ENCODE data around the gene ZNRF3.

Gene ZNRF3

GRCh38 chr22:28925916-28926315 lies 42.5 kb downstream of the ZNRF3 start:
- no peak for DNase-seq (ENCODE audit: low spot score)
- CTCF ChIA-PET: no interaction called here
- no peak overlapping the region for H3K27ac ChIP-seq
- POLR2A ChIA-PET (ENCODE audit: low non-redundant PET): interaction anchor here (0.6 kb wide), 1 partner anchor 1966 kb away, joined by 3 read pairs; no protein-coding TSS in a partner anchor
- TF ChIP-seq CTCF (conservative IDR thresholded peaks at IDR 0.05; ENCODE audit: low read depth): no peak

GRCh38 chr22:28927630-28928029 lies 44.3 kb downstream of the ZNRF3 start:
- no peak for DNase-seq (ENCODE audit: low spot score)
- TF ChIP-seq CTCF (conservative IDR thresholded peaks at IDR 0.05; ENCODE audit: low read depth): no peak
- no peak overlapping the region for H3K27ac ChIP-seq
- CTCF ChIA-PET: no interaction called here
- POLR2A ChIA-PET (ENCODE audit: low non-redundant PET): no interaction called here

DNA sequence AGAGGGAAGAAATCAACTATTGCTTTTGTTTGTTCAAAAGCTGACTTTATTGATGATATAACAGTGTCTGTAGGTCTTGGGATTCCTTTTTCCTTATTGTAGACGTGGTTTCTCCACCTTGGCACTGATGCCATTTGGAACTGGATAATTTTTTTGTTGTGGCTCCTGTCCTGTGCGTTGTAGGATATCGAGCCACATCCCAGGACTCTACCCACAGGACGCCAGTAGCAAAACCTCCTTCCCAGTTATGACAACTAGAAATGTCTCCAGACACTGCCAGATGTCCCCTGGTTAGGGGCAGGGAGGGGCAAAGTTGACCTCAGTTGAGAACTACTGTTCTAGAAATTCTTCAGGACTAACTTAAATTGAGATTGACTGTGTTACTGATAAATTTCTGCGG lies 45.8 kb downstream of the ZNRF3 start:
- ChIA-PET POLR2A (ENCODE audit: low non-redundant PET) (no interaction called here), CTCF (no interaction called here)
- no peak for TF ChIP-seq CTCF (conservative IDR thresholded peaks at IDR 0.05; ENCODE audit: low read depth)
- no peak for DNase-seq (ENCODE audit: low spot score)
- H3K27ac ChIP-seq: no peak overlapping the region

DNA sequence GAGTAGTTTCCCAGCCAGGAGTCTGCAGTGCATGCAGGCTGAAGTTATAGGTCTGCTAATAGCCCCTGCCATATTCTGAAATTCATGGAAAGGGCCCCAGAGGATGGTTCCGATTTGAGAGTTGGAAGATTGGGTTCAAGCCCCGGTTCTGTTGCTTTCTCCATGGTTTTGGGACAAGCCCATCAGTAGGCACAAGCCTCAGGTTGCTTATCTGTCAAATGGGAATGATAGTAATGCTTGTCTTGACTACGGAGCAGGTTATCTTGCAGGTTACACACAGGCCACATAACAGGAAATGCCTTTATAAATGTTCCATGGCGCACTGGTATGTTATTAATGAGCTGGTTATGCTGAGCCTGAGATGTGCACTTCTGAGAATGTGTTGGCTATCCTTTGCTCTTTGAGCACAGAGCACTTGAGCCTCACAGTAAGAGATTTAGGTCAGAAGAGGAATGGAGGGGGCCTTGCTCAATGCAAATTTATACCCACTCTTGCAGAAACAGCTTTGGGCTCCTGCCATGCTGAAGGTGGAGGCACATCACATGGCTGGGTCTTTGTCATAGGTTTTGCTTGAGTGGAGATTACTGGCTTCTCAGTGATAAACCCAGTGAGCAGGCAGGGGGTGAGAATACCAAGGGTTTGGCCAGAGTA lies 47.1 kb downstream of the ZNRF3 start:
- no peak for TF ChIP-seq CTCF (conservative IDR thresholded peaks at IDR 0.05; ENCODE audit: low read depth)
- no peak for DNase-seq (ENCODE audit: low spot score)
- ChIA-PET CTCF (no interaction called here), POLR2A (ENCODE audit: low non-redundant PET) (no interaction called here)
- no peak overlapping the region for H3K27ac ChIP-seq

DNA sequence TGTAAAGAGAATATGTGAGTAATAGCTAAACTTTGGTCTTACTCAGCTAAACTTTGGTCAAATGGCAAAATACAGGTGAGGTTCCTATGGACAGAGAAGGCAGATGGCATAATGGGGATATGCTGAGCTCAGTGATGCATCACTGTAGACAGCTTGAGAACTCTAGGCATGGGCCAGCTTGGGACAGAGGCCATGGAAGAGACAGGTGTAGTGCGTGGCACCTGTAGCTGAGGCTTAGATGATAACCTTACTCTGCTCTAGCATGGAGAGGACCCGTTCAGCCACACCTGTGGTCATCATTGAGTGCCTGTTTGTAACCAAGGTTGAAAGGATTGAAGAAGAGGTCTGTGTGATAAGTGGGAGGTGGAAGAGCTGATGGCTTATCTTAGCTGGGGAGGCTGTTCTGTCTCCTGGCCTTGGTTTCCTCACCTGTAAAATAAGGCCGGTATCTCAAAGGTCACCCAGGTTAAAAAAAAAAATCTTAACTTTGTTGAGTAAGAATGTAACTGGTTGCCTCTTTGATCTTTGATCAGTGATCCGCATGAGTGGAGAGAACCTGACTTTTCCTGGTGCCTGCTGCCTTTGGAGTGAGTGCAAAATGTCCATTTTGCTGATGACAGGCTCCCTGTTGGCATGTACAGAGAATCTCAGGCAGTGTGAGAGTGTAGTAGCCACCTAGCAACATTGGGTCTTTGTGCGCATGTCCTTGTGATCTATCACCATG lies 48.6 kb downstream of the ZNRF3 start:
- DNase-seq (ENCODE audit: low spot score): no peak
- H3K27ac ChIP-seq: no peak overlapping the region
- ChIA-PET CTCF (interaction anchor here (0.6 kb wide), 1 partner anchor 69 kb away, joined by 4 read pairs; no protein-coding TSS in a partner anchor), POLR2A (ENCODE audit: low non-redundant PET) (no interaction called here)
- TF ChIP-seq CTCF (conservative IDR thresholded peaks at IDR 0.05; ENCODE audit: low read depth): no peak

DNA sequence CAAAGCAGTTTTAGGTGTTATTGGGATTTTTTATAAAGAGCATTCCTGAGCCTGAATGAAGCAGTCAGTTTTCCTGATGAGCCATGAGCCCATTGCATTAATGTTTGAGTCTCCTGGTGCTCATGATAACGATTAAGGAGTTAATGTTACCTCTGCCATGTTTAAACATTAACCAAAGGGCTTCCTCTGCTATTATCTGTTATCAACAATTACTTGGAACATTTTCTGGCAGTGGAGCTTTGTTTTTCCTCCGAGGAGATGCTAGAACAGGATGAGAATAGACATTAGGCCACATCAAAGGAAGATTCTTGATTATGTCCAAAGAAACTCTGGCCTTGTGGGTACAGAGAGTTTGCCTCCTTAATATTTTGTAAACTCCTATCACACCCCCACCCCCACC lies 49.9 kb downstream of the ZNRF3 start:
- POLR2A ChIA-PET (ENCODE audit: low non-redundant PET): no interaction called here

More for the DNA sequence above, 49.9 kb downstream of the ZNRF3 start:
- H3K27ac ChIP-seq: no peak overlapping the region
- DNase-seq (ENCODE audit: low spot score): no peak
- TF ChIP-seq CTCF (conservative IDR thresholded peaks at IDR 0.05; ENCODE audit: low read depth): no peak
- CTCF ChIA-PET: no interaction called here
